HepG2 (cell line): ENCODE results near the gene NAIF1. TPM values are rescaled to one million over a fixed set of nuclear protein-coding genes. Genes with fewer than 3 reads are reported as not detected.

ENCODE experiments used
- FOXM1 ChIP-seq: sonication (generic); formaldehyde crosslinking; IDR thresholded peaks from 2 replicates; pipeline ENCODE4 v1.5.0; 2020; ENCODE audit warnings: missing genetic modification reagents
- GFI1 ChIP-seq: sonication (generic); formaldehyde crosslinking; IDR thresholded peaks from 2 replicates; pipeline ENCODE4 v1.5.0; 2020; ENCODE audit warnings: missing genetic modification reagents, mild to moderate bottlenecking, borderline replicate concordance
- KLF11 ChIP-seq: IDR thresholded peaks from 2 replicates; pipeline ENCODE4 v1.6.1; 2016; ENCODE audit warnings: missing compliant biosample characterization
- MNT ChIP-seq: fragments of 450-650 bp; IDR thresholded peaks from 2 replicates; pipeline ENCODE4 v1.6.1; 2016
- POLR2AphosphoS5 ChIP-seq: IDR thresholded peaks from 2 replicates; pipeline ENCODE4 v1.6.1; 2012; ENCODE audit warnings: low read depth, low read length
- PREB ChIP-seq: sonication (generic); formaldehyde crosslinking; IDR thresholded peaks from 2 replicates; pipeline ENCODE4 v1.4.0; 2020; ENCODE audit warnings: missing genetic modification reagents
- SALL1 ChIP-seq: sonication (generic); formaldehyde crosslinking; IDR thresholded peaks from 2 replicates; pipeline ENCODE4 v1.8.0; 2022; ENCODE audit warnings: mild to moderate bottlenecking, missing genetic modification reagents
- TCF12 ChIP-seq, 2 experiments: fragments of 450-650 bp in 1 of 2; sonication (generic) in 1 of 2; formaldehyde crosslinking in 1 of 2; IDR thresholded peaks; 2 replicates each; pipeline versions ENCODE4 v1.6.1 to v1.8.0; 2017 to 2022; ENCODE audit warnings: antibody characterized with exemption in 1 of 2, mild to moderate bottlenecking in 1 of 2, missing genetic modification reagents in 1 of 2, moderate library complexity in 1 of 2
- ZBTB37 ChIP-seq: sonication (generic); formaldehyde crosslinking; IDR thresholded peaks from 2 replicates; pipeline ENCODE4 v1.4.0; 2020; ENCODE audit warnings: mild to moderate bottlenecking, missing genetic modification reagents
- ZBTB39 ChIP-seq: sonication (generic); formaldehyde crosslinking; IDR thresholded peaks from 2 replicates; pipeline ENCODE4 v1.5.0; 2020; ENCODE audit warnings: missing genetic modification reagents
- ZFP82 ChIP-seq: sonication (generic); formaldehyde crosslinking; IDR thresholded peaks from 2 replicates; pipeline ENCODE4 v1.5.1; 2020; ENCODE audit warnings: mild to moderate bottlenecking, missing genetic modification reagents, borderline replicate concordance
- ZNF121 ChIP-seq: sonication (generic); formaldehyde crosslinking; IDR thresholded peaks from 2 replicates; pipeline ENCODE4 v1.5.0; 2020; ENCODE audit warnings: mild to moderate bottlenecking, missing genetic modification reagents
- ZNF224 ChIP-seq: sonication (generic); formaldehyde crosslinking; IDR thresholded peaks from 2 replicates; pipeline ENCODE4 v1.5.0; 2020; ENCODE audit warnings: mild to moderate bottlenecking, missing genetic modification reagents
- ZNF318 ChIP-seq: sonication (generic); formaldehyde crosslinking; IDR thresholded peaks from 2 replicates; pipeline ENCODE4 v1.4.0; 2020; ENCODE audit warnings: mild to moderate bottlenecking, missing genetic modification reagents
- polyA plus RNA-seq, 8 experiments: library from polyadenylated mRNA; depleted of rRNA in 3 of 8; stranded (reverse) in 7 of 8; unstranded in 1 of 8; fragments of >200 nt; fragmentation: Illumina TruSeq in 4 of 8; extraction: Trizol in 4 of 8; gene quantifications; 2 replicates each; pipeline versions ENCODE4 v1.2.1 to v1.2.3, GENCODE V29; 2011 to 2016; ENCODE audit warnings: low read depth in 4 of 8, missing spikeins in 1 of 8, mixed read lengths in 1 of 8; ENCODE audit not compliant: insufficient read depth in 1 of 8
- total RNA-seq, 5 experiments: library from RNA; depleted of rRNA; stranded (reverse); fragments of >200 nt; fragmentation: Illumina TruSeq; extraction: Trizol; gene quantifications; 2 replicates each; pipeline ENCODE4 v1.2.3, GENCODE V29; 2016; ENCODE audit warnings: low read depth in 1 of 5

The NAIF1 gene
- total and polyA plus RNA-seq, 2 of the 13 experiments (the other 11 are each of a cell fraction or from before 2014, with no cell fraction given) = 6.0 to 6.9 TPM

- TF ChIP-seq POLR2AphosphoS5 (no peak), ZFP82 (CRISPR knock-in tag) (no peak), ZNF318 (no peak), MNT (no peak), ZBTB39 (CRISPR knock-in tag) (0 out of 2 replicates have a peak, but pooled peaks have one; percentile 41), FOXM1 (CRISPR knock-in tag) (no peak), ZNF121 (no peak), SALL1 (CRISPR knock-in tag) (peak; percentile 58; the same call in 1 of the 2 replicates), TCF12 (IDR thresholded peaks at IDR 0.05) (no peak), TCF12 (CRISPR knock-in tag; IDR thresholded peaks at IDR 0.05) (no peak), ZNF224 (CRISPR knock-in tag) (no peak), GFI1 (CRISPR knock-in tag) (no peak), KLF11 (no peak), ZBTB37 (no peak), PREB (no peak)
These were observed 32.1 kb downstream of the NAIF1 start (continued) for GRCh38 chr9:128034821-128035652.
